Natural killer cell (primary cell): Measurements from ENCODE around the gene STIM2. TPM values are rescaled to one million over a fixed set of nuclear protein-coding genes. Genes with fewer than 3 reads are reported as not detected.

ENCODE experiments used
- ATAC-seq, 3 donors: fragments of 150-1000 bp in 2 of 3; fragments of 200-7000 bp in 1 of 3; cut with Tn5 transposase; 1 replicate in 1 of 3; 2 replicates in 2 of 3; pipeline ENCODE4 v1.10.0; 2021; ENCODE audit warnings: mild to moderate bottlenecking in 2 of 3, moderate library complexity in 2 of 3
- DNase-seq, 2 donors: peaks; one replicate each; pipeline versions ENCODE4 v3.0.0 to v3.0.0-alpha.2; 2013 to 2021; ENCODE audit warnings: mixed read lengths in 1 of 2
- H3K27ac ChIP-seq: one replicate; pipeline ENCODE4 v1.5.1; 2013; ENCODE audit warnings: mild to moderate bottlenecking, low read length
- H3K27me3 ChIP-seq: one replicate; pipeline ENCODE4 v1.6.1; 2013; ENCODE audit warnings: low read length; ENCODE audit not compliant: control insufficient read depth, insufficient read depth
- H3K36me3 ChIP-seq: one replicate; pipeline ENCODE4 v1.6.1; 2013; ENCODE audit warnings: low read length; ENCODE audit not compliant: control insufficient read depth, insufficient read depth
- H3K4me1 ChIP-seq: one replicate; pipeline ENCODE4 v1.6.1; 2013; ENCODE audit warnings: low read length; ENCODE audit not compliant: control insufficient read depth, insufficient read depth
- H3K4me3 ChIP-seq: one replicate; pipeline ENCODE4 v1.5.1; 2013; ENCODE audit warnings: low read length
- H3K9me3 ChIP-seq: one replicate; pipeline ENCODE4 v1.6.1; 2013; ENCODE audit warnings: low read length; ENCODE audit not compliant: control insufficient read depth, insufficient read depth
- H3K27ac Mint-ChIP-seq, 2 donors: one replicate each; pipeline ENCODE4 v1.8.0; 2022; ENCODE audit warnings: mild to moderate bottlenecking in 2 of 2, mixed read lengths in 2 of 2, moderate library complexity in 1 of 2
- H3K27me3 Mint-ChIP-seq, 2 donors: one replicate each; pipeline ENCODE4 v1.8.0; 2022; ENCODE audit warnings: low read depth in 2 of 2, mixed read lengths in 2 of 2
- H3K36me3 Mint-ChIP-seq: one replicate; pipeline ENCODE4 v1.8.0; 2022; ENCODE audit warnings: mixed read lengths
- H3K4me1 Mint-ChIP-seq, 2 donors: one replicate each; pipeline ENCODE4 v1.8.0; 2022; ENCODE audit warnings: mixed read lengths in 2 of 2
- H3K4me3 Mint-ChIP-seq: one replicate; pipeline ENCODE4 v1.8.0; 2022; ENCODE audit warnings: mild to moderate bottlenecking, moderate library complexity, mixed read lengths
- H3K9me3 Mint-ChIP-seq, 2 donors: one replicate each; pipeline ENCODE4 v1.8.0; 2022; ENCODE audit warnings: mixed read lengths in 2 of 2
- CTCF ChIP-seq: fragments of 200-600 bp; IDR thresholded peaks from one replicate; pipeline ENCODE4 v1.8.0; 2022; ENCODE audit warnings: antibody characterized with exemption
- WGBS: methylation state at CpG from one replicate; pipeline ENCODE4 v1.1.7; 2013; ENCODE audit warnings: missing lambda C conversion rate; ENCODE audit not compliant: insufficient coverage; 5-methylcytosine and 5-hydroxymethylcytosine counted together
- intact Hi-C: fragments of 100-400 bp; cut with micrococcal nuclease; formaldehyde crosslinking; loops from one replicate; pipeline ENCODE4 v1.14.2; 2022
- total RNA-seq, 4 donors: library from RNA; stranded (reverse); fragments of 120-200 nt in 1 of 4; gene quantifications; one replicate each; pipeline versions ENCODE4 v1.2.3 to v1.2.4, GENCODE V29; 2013 to 2022

STIM2 gene
- total RNA-seq, 3 donors from 2014 or later (not counting 1 experiment from before 2014, with no cell fraction given): 98.3 to 104 (median 100) TPM

DNA sequence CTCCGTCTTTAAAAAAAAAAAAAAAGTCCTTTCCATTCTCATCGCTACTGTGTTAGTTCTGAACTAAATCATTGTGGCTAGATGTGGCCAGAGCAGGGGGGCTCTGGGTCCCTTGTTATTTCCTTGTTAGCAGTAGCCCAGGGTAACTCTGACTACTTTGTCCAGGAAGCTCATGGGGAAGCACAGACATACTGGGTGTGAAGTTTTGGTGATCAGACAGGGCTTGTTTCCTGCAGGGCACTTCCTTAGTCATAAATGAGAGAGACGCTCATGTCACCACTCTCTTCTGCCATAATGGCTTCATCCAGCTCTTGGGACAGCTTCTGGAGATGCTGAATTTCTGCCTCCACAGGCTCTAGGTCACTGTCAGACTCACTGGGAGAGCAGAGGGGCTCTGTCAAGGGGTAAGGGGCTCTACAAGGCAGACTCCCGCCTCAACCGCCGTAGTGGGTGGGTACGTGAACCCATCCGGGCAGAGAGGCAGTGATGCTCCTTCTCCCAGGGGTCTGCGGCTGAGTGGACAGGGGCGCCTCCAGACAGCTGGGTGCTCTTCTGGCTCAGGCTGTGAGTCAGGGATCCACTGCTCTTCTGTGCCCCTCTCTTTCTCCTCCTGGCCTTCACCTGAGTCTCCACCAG is 12.9 kb downstream of the STIM2 start:
- Mint-ChIP-seq H3K27ac (peak overlapping the region; percentile 96 to 98), H3K27me3 (no peaks in the 10 kb centered on the region), H3K9me3 (no peaks in the 10 kb centered on the region), H3K4me1 (peaks cover 77 to 82% of the 10 kb centered on the region in 2 donors), H3K4me3 (peak overlapping the region; percentile 85), H3K36me3 (no peaks in the 10 kb centered on the region)
- ATAC-seq (peak; percentile 84 to 95 (median 94)), DNase-seq (peak; percentile 71 to 90)
- Histone ChIP-seq H3K27me3 (no peaks in the 10 kb centered on the region), H3K9me3 (no peaks in the 10 kb centered on the region), H3K4me3 (no peak overlapping the region), H3K27ac (peak overlapping the region; percentile 93), H3K36me3 (no peaks in the 10 kb centered on the region), H3K4me1 (peaks cover 39% of the 10 kb centered on the region)
- TF ChIP-seq CTCF: no peak
- WGBS: 75% methylated on average over 8 of the region's 10 CpGs
- intact Hi-C loops: loop anchor here (1.0 to 2.0 kb wide), 3 partner anchors 11 to 17 kb away; no protein-coding TSS in a partner anchor

GRCh38 chr4:26874110-26874509 is 13.5 kb downstream of the STIM2 start:
- no peaks in the 10 kb centered on the region for H3K36me3 ChIP-seq
- Mint-ChIP-seq H3K27me3 (no peaks in the 10 kb centered on the region), H3K36me3 (no peaks in the 10 kb centered on the region), H3K4me1 (peaks cover 77 to 82% of the 10 kb centered on the region in 2 donors), H3K9me3 (no peaks in the 10 kb centered on the region), H3K4me3 (peak overlapping the region; percentile 85), H3K27ac (peak overlapping the region; percentile 96 to 98)
- no peaks in the 10 kb centered on the region for H3K9me3 ChIP-seq
- H3K27ac ChIP-seq: peak overlapping the region; percentile 93
- peaks cover 40% of the 10 kb centered on the region for H3K4me1 ChIP-seq
- no peak for ATAC-seq
- TF ChIP-seq CTCF: no peak
- no peak for DNase-seq
- intact Hi-C loops: no loop called here
- H3K27me3 ChIP-seq: no peaks in the 10 kb centered on the region
- H3K4me3 ChIP-seq: no peak overlapping the region
- WGBS: over 99% methylated on average over 7 of the region's 7 CpGs

GRCh38 chr4:26877406-26877805 is 16.8 kb downstream of the STIM2 start:
- Histone ChIP-seq H3K27me3 (no peaks in the 10 kb centered on the region), H3K4me3 (no peak overlapping the region), H3K27ac (peak overlapping the region; percentile 65), H3K4me1 (peaks cover 44% of the 10 kb centered on the region), H3K9me3 (no peaks in the 10 kb centered on the region), H3K36me3 (no peaks in the 10 kb centered on the region)
- Mint-ChIP-seq H3K4me1 (peaks cover 71 to 77% of the 10 kb centered on the region in 2 donors), H3K27ac (peak overlapping the region; percentile 87 to 96), H3K4me3 (peak overlapping the region; percentile 14), H3K9me3 (no peaks in the 10 kb centered on the region), H3K27me3 (no peaks in the 10 kb centered on the region), H3K36me3 (no peaks in the 10 kb centered on the region)
- TF ChIP-seq CTCF: no peak
- DNase-seq: peak in 1 of 2 donors; percentile 29
- intact Hi-C loops: no loop called here
- no peak for ATAC-seq
- WGBS: 50% methylated on average over 2 of the region's 3 CpGs
